H1 (cell line): ENCODE results near the gene CREB3. TPM values are rescaled to one million over a fixed set of nuclear protein-coding genes. Genes with fewer than 3 reads are reported as not detected.

Experiments
- CTCF ChIA-PET: fragments of 300-600 bp; sonication (Branson Sonifier 250); formaldehyde crosslinking; loops from one replicate; lab custom pipeline; 2021; ENCODE audit not compliant: partially characterized antibody; lab: Charles Lee
- POLR2A ChIA-PET: fragments of 300-600 bp; sonication (Branson Sonifier 250); formaldehyde crosslinking; loops from one replicate; lab custom pipeline; 2021; ENCODE audit warnings: inconsistent platforms; ENCODE audit not compliant: partially characterized antibody; lab: Charles Lee
- DNase-seq, 2 experiments: peaks; one replicate each; pipeline versions ENCODE4 v3.0.0 to v3.0.0-alpha.2; 2010 to 2022; ENCODE audit warnings: low spot score in 2 of 2, low read depth in 1 of 2, mixed read lengths in 1 of 2
- FAIRE-seq: peaks from 2 replicates; lab custom pipeline; 2011; peaks lifted over from hg19 to GRCh38; lab: Jason Lieb, UNC
- H2AFZ ChIP-seq: 2 replicates; pipeline ENCODE4 v1.8.1; 2012; ENCODE audit warnings: low read length, inconsistent platforms
- H2AK5ac ChIP-seq: 2 replicates; pipeline ENCODE4 v1.6.1; 2013; ENCODE audit warnings: low read depth, low read length
- H2BK120ac ChIP-seq: replicated peaks from 2 replicates; pipeline ENCODE3; 2013; ENCODE audit warnings: low read depth, low read length, inconsistent platforms
- H2BK12ac ChIP-seq: 2 replicates; pipeline ENCODE4 v1.6.1; 2013; ENCODE audit warnings: low read depth, low read length
- H2BK15ac ChIP-seq: 2 replicates; pipeline ENCODE4 v1.6.1; 2013; ENCODE audit warnings: low read length
- H2BK20ac ChIP-seq: 2 replicates; pipeline ENCODE4 v1.6.1; 2013; ENCODE audit warnings: low read length
- H2BK5ac ChIP-seq: 2 replicates; pipeline ENCODE4 v1.6.1; 2013; ENCODE audit warnings: low read depth, low read length
- H3K14ac ChIP-seq: 2 replicates; pipeline ENCODE4 v1.6.1; 2013; ENCODE audit warnings: inconsistent platforms; ENCODE audit not compliant: insufficient read length
- H3K18ac ChIP-seq: 2 replicates; pipeline ENCODE4 v1.6.1; 2013; ENCODE audit warnings: low read length; ENCODE audit errors: extremely low read depth
- H3K23ac ChIP-seq: 2 replicates; pipeline ENCODE4 v1.6.1; 2013; ENCODE audit warnings: inconsistent platforms; ENCODE audit not compliant: insufficient read length
- H3K23me2 ChIP-seq: 2 replicates; pipeline ENCODE4 v1.6.1; 2013; ENCODE audit warnings: low read depth, low read length
- H3K27ac ChIP-seq: 2 replicates; pipeline ENCODE4 v1.6.1; 2011; ENCODE audit warnings: low read depth, low read length, inconsistent platforms
- H3K27me3 ChIP-seq, 4 experiments: replicated peaks in 1 of 4; 1 replicate in 1 of 4; 2 replicates in 3 of 4; pipeline versions ENCODE4 v1.6.1 to v1.8.1; 2011 to 2013; ENCODE audit warnings: low read length in 3 of 4, mild to moderate bottlenecking in 3 of 4, inconsistent platforms in 2 of 4, mixed read lengths in 2 of 4, moderate library complexity in 1 of 4; ENCODE audit not compliant: control insufficient read depth in 3 of 4, insufficient read depth in 3 of 4; ENCODE audit errors: extremely low read depth in 1 of 4
- H3K36me3 ChIP-seq, 4 experiments: 2 replicates each; pipeline versions ENCODE4 v1.6.1 to v1.8.1; 2011 to 2013; ENCODE audit warnings: mild to moderate bottlenecking in 4 of 4, low read length in 3 of 4, moderate library complexity in 2 of 4, control low read depth in 1 of 4, inconsistent platforms in 1 of 4; ENCODE audit not compliant: insufficient read depth in 4 of 4, control insufficient read depth in 2 of 4
- H3K4ac ChIP-seq: replicated peaks from 2 replicates; pipeline ENCODE3; 2013; ENCODE audit warnings: low read length, low read depth, mixed read lengths, inconsistent platforms; ENCODE audit not compliant: insufficient read length
- H3K4me1 ChIP-seq, 4 experiments: replicated peaks in 1 of 4; 1 replicate in 1 of 4; 2 replicates in 3 of 4; pipeline versions ENCODE4 v1.6.1 to v1.8.1; 2011 to 2013; ENCODE audit warnings: low read length in 3 of 4, inconsistent platforms in 2 of 4, mixed read lengths in 1 of 4; ENCODE audit not compliant: insufficient read depth in 4 of 4, control insufficient read depth in 3 of 4
- H3K4me2 ChIP-seq, 2 experiments: 2 replicates each; pipeline versions ENCODE4 v1.6.1 to v1.8.1; 2011 to 2013; ENCODE audit warnings: low read depth in 2 of 2, low read length in 2 of 2, control low read depth in 1 of 2, inconsistent platforms in 1 of 2, mild to moderate bottlenecking in 1 of 2; ENCODE audit not compliant: insufficient read depth in 1 of 2
- H3K4me3 ChIP-seq, 4 experiments: fragments of 200-600, 300-600 bp in 1 of 4; sonication (generic), shearing (Covaris generic), sonication (Bioruptor Twin) in 1 of 4; 2 replicates each; pipeline versions ENCODE4 v1.5.1 to v1.8.1; 2011 to 2016; ENCODE audit warnings: low read length in 4 of 4, low read depth in 3 of 4, control low read depth in 2 of 4, inconsistent platforms in 2 of 4, mild to moderate bottlenecking in 2 of 4, mixed read lengths in 1 of 4, moderate library complexity in 1 of 4; ENCODE audit not compliant: insufficient read depth in 2 of 4; ENCODE audit errors: extremely low read depth in 1 of 4
- H3K56ac ChIP-seq: replicated peaks from 2 replicates; pipeline ENCODE3; 2013; ENCODE audit warnings: low read depth, mild to moderate bottlenecking, mixed read lengths, low read length, inconsistent platforms; ENCODE audit not compliant: insufficient read length
- H3K79me1 ChIP-seq: 2 replicates; pipeline ENCODE4 v1.6.1; 2013; ENCODE audit warnings: low read depth, low read length, control low read depth
- H3K79me2 ChIP-seq, 2 experiments: 2 replicates each; pipeline versions ENCODE4 v1.6.1 to v1.8.1; 2012 to 2013; ENCODE audit warnings: low read length in 2 of 2, mild to moderate bottlenecking in 2 of 2, inconsistent platforms in 1 of 2; ENCODE audit not compliant: insufficient read depth in 2 of 2, control insufficient read depth in 1 of 2
- H3K9ac ChIP-seq, 4 experiments: replicated peaks in 1 of 4; 1 replicate in 1 of 4; 2 replicates in 3 of 4; pipeline versions ENCODE4 v1.6.1 to v1.8.1; 2011 to 2013; ENCODE audit warnings: low read depth in 3 of 4, low read length in 3 of 4, control low read depth in 2 of 4, mild to moderate bottlenecking in 2 of 4, moderate library complexity in 2 of 4, inconsistent platforms in 1 of 4; ENCODE audit errors: extremely low read depth in 1 of 4
- H3K9me3 ChIP-seq, 2 experiments: 2 replicates each; pipeline versions ENCODE4 v1.6.1 to v1.8.1; 2012 to 2013; ENCODE audit warnings: mild to moderate bottlenecking in 2 of 2, moderate library complexity in 2 of 2, control low read depth in 1 of 2, inconsistent platforms in 1 of 2, low read depth in 1 of 2, low read length in 1 of 2, mixed read lengths in 1 of 2; ENCODE audit not compliant: insufficient read depth in 2 of 2
- H4K20me1 ChIP-seq, 2 experiments: replicated peaks in 1 of 2; 2 replicates each; pipeline versions ENCODE3 to v1.8.1; 2011 to 2013; ENCODE audit warnings: inconsistent platforms in 2 of 2, low read length in 2 of 2, mild to moderate bottlenecking in 1 of 2; ENCODE audit not compliant: insufficient read depth in 2 of 2, control insufficient read depth in 1 of 2
- H4K5ac ChIP-seq: 2 replicates; pipeline ENCODE4 v1.6.1; 2013; ENCODE audit warnings: low read length, low read depth, mixed read lengths, inconsistent platforms; ENCODE audit not compliant: insufficient read length
- H4K8ac ChIP-seq: 2 replicates; pipeline ENCODE4 v1.8.0; 2013; ENCODE audit warnings: mild to moderate bottlenecking, moderate library complexity, low read length, inconsistent platforms; ENCODE audit not compliant: insufficient read depth; ENCODE audit errors: extremely low read depth
- H4K91ac ChIP-seq: replicated peaks from 2 replicates; pipeline ENCODE3; 2013; ENCODE audit warnings: low read length, mixed read lengths, inconsistent platforms; ENCODE audit not compliant: insufficient read length
- CREB1 ChIP-seq: IDR thresholded peaks from 2 replicates; pipeline ENCODE4 v1.6.1; 2012; ENCODE audit warnings: inconsistent platforms
- HDAC2 ChIP-seq, 2 experiments: fragments of 300-600 bp in 1 of 2; sonication (generic) in 1 of 2; IDR thresholded peaks; 2 replicates each; pipeline ENCODE4 v1.6.1; 2011 to 2012; ENCODE audit warnings: low read depth in 2 of 2, low read length in 2 of 2, mild to moderate bottlenecking in 2 of 2, moderate library complexity in 2 of 2, borderline replicate concordance in 1 of 2, inconsistent platforms in 1 of 2
- HDAC6 ChIP-seq: IDR thresholded peaks from one replicate; pipeline ENCODE4 v1.7.1; 2012; ENCODE audit warnings: low read depth, mild to moderate bottlenecking, inconsistent platforms, low read length, moderate library complexity
- MAFK ChIP-seq: IDR thresholded peaks from 2 replicates; pipeline ENCODE4 v1.6.1; 2012; ENCODE audit warnings: low read depth, mild to moderate bottlenecking, improper control_type of control experiment, low read length
- POLR2A ChIP-seq, 2 experiments: IDR thresholded peaks; 1 replicate in 1 of 2; 2 replicates in 1 of 2; pipeline ENCODE4 v1.6.1; 2011; ENCODE audit warnings: low read depth in 2 of 2, low read length in 2 of 2, mild to moderate bottlenecking in 2 of 2; ENCODE audit errors: control extremely low read depth in 1 of 2
- SP2 ChIP-seq: IDR thresholded peaks from 2 replicates; pipeline ENCODE4 v1.6.1; 2012; ENCODE audit warnings: mild to moderate bottlenecking, low read length, inconsistent platforms
- whole genome bisulfite sequencing, 2 experiments: shearing (Covaris generic) in 1 of 2; methylation state at CpG; one replicate each; pipeline versions ENCODE4 v1.1.6 to v1.1.7; 2013 to 2015; ENCODE audit warnings: low lambda C conversion rate in 2 of 2, mixed read lengths in 2 of 2, inconsistent platforms in 1 of 2, low coverage in 1 of 2, missing lambda C conversion rate in 1 of 2; ENCODE audit not compliant: insufficient replicate concordance in 2 of 2, insufficient coverage in 1 of 2, insufficient read length in 1 of 2; ENCODE audit errors: extremely low coverage in 1 of 2, missing lambda C conversion rate in 1 of 2; 5-methylcytosine and 5-hydroxymethylcytosine counted together
- polyA plus RNA-seq, 7 experiments: library from polyadenylated mRNA; depleted of rRNA in 3 of 7; stranded (reverse) in 5 of 7; unstranded in 2 of 7; fragments of >200 nt in 5 of 7; fragments of 200-250 nt in 2 of 7; gene quantifications; 1 replicate in 5 of 7; 2 replicates in 1 of 7; 4 replicates in 1 of 7; pipeline versions ENCODE4 v1.2.1 to v1.2.3, GENCODE V29; 2011 to 2013; ENCODE audit warnings: missing spikeins in 2 of 7, mixed read lengths in 2 of 7
- total RNA-seq: library from RNA; stranded (reverse); fragmentation: NEBNext Ultra II Directional; extraction: Animal tissue kit (Norgen Biotek cat#: 25700); gene quantifications from 2 replicates; pipeline ENCODE4 v1.2.1, GENCODE V29; 2021

CREB3 gene
- total and polyA plus RNA-seq, 2 of the 8 experiments (the other 6 are each of a cell fraction or from before 2014, with no cell fraction given) = 24.4 to 25.7 TPM

DNA sequence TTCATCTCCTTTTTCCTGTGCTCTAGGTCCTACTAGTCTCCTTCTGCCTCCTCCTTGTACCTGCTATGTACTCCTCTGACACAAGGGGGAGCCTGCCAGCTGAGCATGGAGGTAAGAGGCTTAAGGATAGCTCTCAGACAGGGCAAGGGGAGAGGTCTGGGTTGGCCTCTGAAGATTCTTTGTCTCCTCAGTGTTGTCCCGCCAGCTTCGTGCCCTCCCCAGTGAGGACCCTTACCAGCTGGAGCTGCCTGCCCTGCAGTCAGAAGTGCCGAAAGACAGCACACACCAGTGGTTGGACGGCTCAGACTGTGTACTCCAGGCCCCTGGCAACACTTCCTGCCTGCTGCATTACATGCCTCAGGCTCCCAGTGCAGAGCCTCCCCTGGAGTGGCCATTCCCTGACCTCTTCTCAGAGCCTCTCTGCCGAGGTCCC, 3.8 kb downstream of the CREB3 start:
- POLR2A ChIA-PET = interaction anchor here (1.0 to 2.6 kb wide), 4 partner anchors 9 to 72 kb away, joined by 3 to 15 read pairs (median 10); partner anchors contain the start of genes ARHGEF39, GBA2 and RGP1
- TF ChIP-seq HDAC6 (no peak), HDAC2 (IDR thresholded peaks at IDR 0.05; ENCODE audit: borderline replicate concordance in 1 of 2, low read depth in 2 of 2, low read length in 2 of 2) (no peak), MAFK (no peak), POLR2A (IDR thresholded peaks at IDR 0.05; ENCODE audit: control extremely low read depth in 1 of 2, low read depth in 2 of 2, low read length in 2 of 2) (peak in 1 of 2 experiments; percentile 49; a peak in 1 of 3 replicates), SP2 (no peak), CREB1 (no peak)

More for the DNA sequence above, 3.8 kb downstream of the CREB3 start:
- Histone ChIP-seq H3K79me1 (no peaks in the 10 kb centered on the region; the same call in 1 of the 2 replicates), H3K9me3 (no peaks in the 10 kb centered on the region; a peak in 1 of 4 replicates), H3K79me2 (peaks cover 0 to 8% of the 10 kb centered on the region in 2 experiments; a peak in 2 of 4 replicates), H3K4ac (no peak overlapping the region), H4K5ac (no peak overlapping the region), H3K9ac (no peak overlapping the region), H4K91ac (no peak overlapping the region), H3K4me2 (no peak overlapping the region), H3K14ac (no peak overlapping the region), H2AFZ (no peak overlapping the region), H3K27ac (peak overlapping the region; percentile 20; the same call in 1 of the 2 replicates), H3K4me1 (peaks cover 0 to 7% (median 3%) of the 10 kb centered on the region in 4 experiments; a peak in 4 of 7 replicates), H4K20me1 (peaks cover 2 to 13% of the 10 kb centered on the region in 2 experiments), H3K18ac (no peak overlapping the region), H2BK12ac (no peak overlapping the region), H2BK15ac (no peak overlapping the region), H3K27me3 (no peaks in the 10 kb centered on the region), H3K23me2 (peaks cover 9% of the 10 kb centered on the region; the same call in 1 of the 2 replicates), H2BK120ac (no peak overlapping the region), H4K8ac (no peak overlapping the region), H2BK5ac (no peak overlapping the region), H3K4me3 (no peak overlapping the region), H3K36me3 (peaks cover 25 to 59% (median 47%) of the 10 kb centered on the region in 4 experiments), H2BK20ac (no peak overlapping the region), H2AK5ac (no peak overlapping the region), H3K23ac (no peak overlapping the region), H3K56ac (no peak overlapping the region)
- FAIRE-seq (peak; percentile 73), DNase-seq (peak in 1 of 2 experiments; percentile 74)
- CTCF ChIA-PET = interaction anchor here (0.6 to 16.0 kb wide), 26 partner anchors 8 to 197 kb away, joined by 3 to 198 read pairs (median 3); partner anchors contain the start of genes GBA2, HINT2 and RGP1
- 83% methylated on average over 5 of the region's 5 CpGs; no CpG with 5 or more reads in 1 of the 2 experiments for WGBS, 2 experiments
